T-helper 17 cell (primary cell): ENCODE data around the gene MEFV. TPM values are rescaled to one million over a fixed set of nuclear protein-coding genes. Genes with fewer than 3 reads are reported as not detected.

ENCODE experiments used
- ATAC-seq: fragments of 150-1000 bp; cut with Tn5 transposase; 2 replicates; pipeline ENCODE4 v1.10.0; 2021; ENCODE audit warnings: mild to moderate bottlenecking, moderate library complexity
- DNase-seq, 3 donors: peaks; one replicate each; pipeline versions ENCODE4 v3.0.0 to v3.0.0-alpha.2; 2020 to 2021
- H3K9me3 ChIP-seq: one replicate; pipeline ENCODE4 v1.7.0; 2013; ENCODE audit warnings: low read length, mild to moderate bottlenecking; ENCODE audit not compliant: control insufficient read depth, poor library complexity, severe bottlenecking
- H3K27ac Mint-ChIP-seq: one replicate; pipeline ENCODE4 v1.8.0; 2022; ENCODE audit warnings: mild to moderate bottlenecking, moderate library complexity, mixed read lengths
- H3K27me3 Mint-ChIP-seq: one replicate; pipeline ENCODE4 v1.8.0; 2022; ENCODE audit warnings: mixed read lengths
- H3K36me3 Mint-ChIP-seq: one replicate; pipeline ENCODE4 v1.8.0; 2022; ENCODE audit warnings: low read depth, mixed read lengths
- H3K4me1 Mint-ChIP-seq: one replicate; pipeline ENCODE4 v1.8.0; 2022; ENCODE audit warnings: mild to moderate bottlenecking, mixed read lengths
- H3K4me3 Mint-ChIP-seq: one replicate; pipeline ENCODE4 v1.8.0; 2022; ENCODE audit warnings: mild to moderate bottlenecking, moderate library complexity, mixed read lengths
- total RNA-seq, 4 donors: library from RNA in 2 of 4; stranded (reverse) in 2 of 4; gene quantifications; one replicate each; pipeline ENCODE4 v1.2.3 and lab custom pipeline; 2022 to 2026

Gene MEFV
- total RNA-seq, 2 donors from 2014 or later, result 0.81 to 2.2 TPM

GRCh38 chr16:3259836-3260235 is 3.4 kb upstream of the MEFV start:
- ATAC-seq (no peak), DNase-seq (no peak)
- H3K9me3 ChIP-seq, result no peaks in the 10 kb centered on the region
- Mint-ChIP-seq H3K27me3 (no peaks in the 10 kb centered on the region), H3K4me3 (no peak overlapping the region), H3K36me3 (no peaks in the 10 kb centered on the region), H3K27ac (no peak overlapping the region), H3K4me1 (peaks cover 12% of the 10 kb centered on the region)

DNA sequence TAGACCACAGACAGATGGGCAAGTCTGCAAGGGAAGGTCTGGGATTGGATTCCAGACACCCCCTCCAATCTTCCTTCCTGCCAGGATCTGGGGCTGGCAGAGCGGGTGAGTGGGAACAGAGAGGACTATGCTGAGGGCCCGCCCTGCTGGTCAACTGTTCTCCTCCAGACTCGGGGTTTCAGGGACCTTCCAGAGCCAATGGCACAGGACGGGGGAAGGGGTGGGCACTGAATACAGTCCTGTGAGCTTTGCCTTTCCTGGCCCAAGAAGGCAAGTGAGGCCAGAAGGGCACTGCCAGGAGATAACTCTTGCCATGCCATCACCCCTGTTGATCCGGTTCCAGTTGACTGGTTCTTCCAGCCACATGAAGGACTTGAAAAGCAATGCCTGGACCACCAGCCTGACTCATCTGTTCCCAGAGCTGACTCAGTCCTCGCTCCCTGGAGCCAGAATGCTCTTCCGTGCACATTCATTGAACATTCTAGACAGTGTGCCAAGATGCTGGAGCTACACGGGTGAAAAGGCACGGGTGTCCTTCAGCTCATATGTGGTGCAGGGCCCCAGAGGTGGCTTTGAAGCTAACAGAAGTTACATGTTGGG is 533 bp upstream of the MEFV start:
- Mint-ChIP-seq H3K27me3 (no peaks in the 10 kb centered on the region), H3K4me3 (no peak overlapping the region), H3K36me3 (no peaks in the 10 kb centered on the region), H3K4me1 (peaks cover 3% of the 10 kb centered on the region), H3K27ac (no peak overlapping the region)
- no peak for DNase-seq
- no peaks in the 10 kb centered on the region for H3K9me3 ChIP-seq
- ATAC-seq, result no peak

GRCh38 chr16:3254309-3254708 is 2.1 kb downstream of the MEFV start:
- Mint-ChIP-seq H3K4me1 (peaks cover 2% of the 10 kb centered on the region), H3K27me3 (peaks cover 5% of the 10 kb centered on the region), H3K27ac (no peak overlapping the region), H3K4me3 (no peak overlapping the region), H3K36me3 (no peaks in the 10 kb centered on the region)
- DNase-seq, result no peak
- H3K9me3 ChIP-seq, result no peaks in the 10 kb centered on the region
- ATAC-seq, result no peak

- ATAC-seq, result no peak
Observed at GRCh38 chr16:3252967-3253366, 3.5 kb downstream of the MEFV start.

GRCh38 chr16:3249451-3249850 is 7.0 kb downstream of the MEFV start:
- Mint-ChIP-seq H3K27ac (no peak overlapping the region), H3K4me3 (peak overlapping the region; percentile 19), H3K27me3 (peaks cover 15% of the 10 kb centered on the region), H3K36me3 (no peaks in the 10 kb centered on the region), H3K4me1 (peaks cover 2% of the 10 kb centered on the region)
- H3K9me3 ChIP-seq, result no peaks in the 10 kb centered on the region
- no peak for DNase-seq
- no peak for ATAC-seq

More at GRCh38 chr16:3252967-3253366, 3.5 kb downstream of the MEFV start:
- Mint-ChIP-seq H3K36me3 (no peaks in the 10 kb centered on the region), H3K27me3 (peaks cover 5% of the 10 kb centered on the region), H3K27ac (no peak overlapping the region), H3K4me3 (no peak overlapping the region), H3K4me1 (peaks cover 2% of the 10 kb centered on the region)
- no peaks in the 10 kb centered on the region for H3K9me3 ChIP-seq
- no peak for DNase-seq

DNA sequence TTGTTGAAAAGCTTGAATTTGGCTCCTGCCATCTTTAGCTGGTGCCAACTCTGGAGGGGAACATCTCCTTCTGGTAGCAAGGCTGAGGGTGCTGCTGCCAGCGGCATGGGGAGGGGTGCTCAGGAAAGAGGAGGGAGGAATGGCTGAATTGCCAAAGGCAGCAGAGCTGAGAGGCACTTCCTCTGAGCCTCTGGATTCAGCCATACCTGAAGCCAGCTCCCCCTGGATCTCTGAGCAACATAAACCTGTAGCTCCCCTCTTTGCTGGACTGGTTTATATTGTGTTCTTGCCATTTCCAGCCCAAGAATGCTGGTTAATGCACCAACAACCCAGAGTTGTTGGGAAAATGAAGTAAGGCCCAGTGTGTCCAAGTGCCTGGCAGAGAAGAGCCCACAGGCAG is 7.4 kb downstream of the MEFV start:
- DNase-seq (no peak), ATAC-seq (no peak)
- no peak overlapping the region for H3K27ac Mint-ChIP-seq
- peaks cover 19% of the 10 kb centered on the region for H3K27me3 Mint-ChIP-seq
- H3K4me3 Mint-ChIP-seq, result no peak overlapping the region
- H3K9me3 ChIP-seq, result no peaks in the 10 kb centered on the region
- H3K4me1 Mint-ChIP-seq, result peaks cover 2% of the 10 kb centered on the region
- no peaks in the 10 kb centered on the region for H3K36me3 Mint-ChIP-seq

GRCh38 chr16:3248596-3248995 is 7.8 kb downstream of the MEFV start:
- no peak for ATAC-seq
- no peaks in the 10 kb centered on the region for H3K9me3 ChIP-seq
- Mint-ChIP-seq H3K4me1 (peaks cover 2% of the 10 kb centered on the region), H3K4me3 (no peak overlapping the region), H3K27ac (no peak overlapping the region), H3K36me3 (no peaks in the 10 kb centered on the region), H3K27me3 (peaks cover 24% of the 10 kb centered on the region)
- no peak for DNase-seq

DNA sequence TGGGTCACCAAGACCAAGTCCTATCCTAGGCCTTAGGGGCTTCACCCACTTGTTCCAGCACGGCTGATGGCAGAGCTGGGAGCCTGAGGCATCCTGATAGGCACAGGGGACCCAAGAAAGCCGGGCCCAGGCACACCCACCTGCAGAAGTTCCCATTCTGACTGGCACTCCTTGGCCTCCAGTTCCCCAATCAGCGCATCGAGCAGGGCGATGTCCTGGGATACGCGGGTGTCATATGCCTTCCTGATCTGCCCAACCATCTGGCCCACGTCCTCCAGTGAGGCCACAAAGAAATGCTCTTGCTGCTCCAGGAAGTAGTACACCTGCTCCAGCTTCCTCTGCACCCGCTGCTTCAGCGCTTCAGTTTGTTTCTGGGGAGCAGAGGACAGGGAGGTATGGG is 9.6 kb downstream of the MEFV start:
- no peaks in the 10 kb centered on the region for H3K9me3 ChIP-seq
- ATAC-seq (no peak), DNase-seq (no peak)
- Mint-ChIP-seq H3K27me3 (peaks cover 34% of the 10 kb centered on the region), H3K4me3 (no peak overlapping the region), H3K36me3 (no peaks in the 10 kb centered on the region), H3K27ac (no peak overlapping the region), H3K4me1 (peaks cover 2% of the 10 kb centered on the region)

GRCh38 chr16:3246002-3246401 is 10.4 kb downstream of the MEFV start:
- H3K27ac Mint-ChIP-seq, result no peak overlapping the region
- H3K4me3 Mint-ChIP-seq, result no peak overlapping the region
- peaks cover under 1% of the 10 kb centered on the region for H3K4me1 Mint-ChIP-seq
- no peaks in the 10 kb centered on the region for H3K36me3 Mint-ChIP-seq
- no peak for DNase-seq
- H3K27me3 Mint-ChIP-seq, result peaks cover 32% of the 10 kb centered on the region
- no peak for ATAC-seq
- no peaks in the 10 kb centered on the region for H3K9me3 ChIP-seq

DNA sequence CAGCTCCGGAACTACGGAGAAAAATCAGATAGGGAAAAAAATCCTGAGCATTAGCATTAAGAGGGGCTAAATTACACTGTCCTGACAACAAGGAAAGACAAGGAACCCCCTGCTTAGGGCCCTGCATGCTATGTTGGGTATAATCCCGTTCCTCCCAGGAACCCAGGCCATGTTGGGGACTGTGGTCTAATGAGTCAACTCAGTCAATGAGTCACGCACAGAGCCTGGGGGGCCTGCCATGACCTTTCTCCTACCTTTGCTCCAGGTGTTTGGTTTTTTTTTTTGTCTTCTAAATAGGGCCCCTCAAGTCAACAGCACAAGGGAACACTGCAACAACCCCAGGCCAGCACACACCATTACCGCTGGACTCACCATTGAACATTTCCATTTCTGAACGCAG is 12.6 kb downstream of the MEFV start:
- Mint-ChIP-seq H3K36me3 (no peaks in the 10 kb centered on the region), H3K27me3 (peaks cover 34% of the 10 kb centered on the region), H3K27ac (no peak overlapping the region), H3K4me3 (no peak overlapping the region), H3K4me1 (no peaks in the 10 kb centered on the region)
- ATAC-seq (no peak), DNase-seq (no peak)
- H3K9me3 ChIP-seq, result no peaks in the 10 kb centered on the region

DNA sequence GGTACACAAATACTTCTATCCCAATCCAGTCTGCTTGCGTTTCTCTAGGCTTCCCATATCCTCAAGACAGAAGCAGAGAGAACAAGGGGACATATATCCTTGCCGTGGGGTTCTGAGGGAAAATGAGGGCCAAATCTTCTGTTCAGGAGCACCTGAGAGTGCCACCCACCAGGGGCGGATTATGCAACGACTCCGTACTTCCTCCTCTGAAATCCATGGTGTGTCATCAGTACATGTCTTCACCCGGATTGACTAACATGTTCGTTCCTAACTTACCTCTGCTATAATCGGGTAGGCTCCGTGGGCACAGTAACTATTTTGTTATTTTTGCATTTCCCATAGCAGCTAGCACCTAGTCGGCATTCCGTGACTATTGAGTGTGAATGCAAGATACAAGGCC is 13.7 kb downstream of the MEFV start:
- Mint-ChIP-seq H3K4me1 (no peaks in the 10 kb centered on the region), H3K27ac (no peak overlapping the region), H3K36me3 (no peaks in the 10 kb centered on the region), H3K27me3 (peaks cover 34% of the 10 kb centered on the region), H3K4me3 (no peak overlapping the region)
- H3K9me3 ChIP-seq, result no peaks in the 10 kb centered on the region
- no peak for ATAC-seq
- DNase-seq, result no peak

DNA sequence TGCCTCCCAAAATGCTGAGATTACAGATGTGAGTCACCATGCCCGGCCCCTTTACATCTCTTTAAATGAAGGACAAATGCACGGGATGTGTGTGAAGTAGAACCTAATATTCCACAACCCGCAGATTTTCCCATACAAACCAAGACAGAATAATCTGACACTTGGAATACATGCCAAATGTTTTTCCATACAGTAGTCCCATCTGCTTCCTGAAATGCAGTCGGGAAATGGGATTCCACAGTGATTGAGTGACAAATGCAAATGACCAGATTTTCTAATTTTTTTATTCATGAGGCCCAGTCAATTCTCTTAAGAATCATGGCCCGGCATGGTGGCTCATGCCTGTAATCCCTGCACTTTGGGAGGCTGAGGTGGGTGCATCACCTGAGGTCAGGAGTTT is 14.7 kb downstream of the MEFV start:
- Mint-ChIP-seq H3K4me1 (no peaks in the 10 kb centered on the region), H3K27me3 (peaks cover 34% of the 10 kb centered on the region), H3K27ac (no peak overlapping the region), H3K36me3 (no peaks in the 10 kb centered on the region), H3K4me3 (no peak overlapping the region)
- ATAC-seq (no peak), DNase-seq (no peak)
- H3K9me3 ChIP-seq, result no peaks in the 10 kb centered on the region

DNA sequence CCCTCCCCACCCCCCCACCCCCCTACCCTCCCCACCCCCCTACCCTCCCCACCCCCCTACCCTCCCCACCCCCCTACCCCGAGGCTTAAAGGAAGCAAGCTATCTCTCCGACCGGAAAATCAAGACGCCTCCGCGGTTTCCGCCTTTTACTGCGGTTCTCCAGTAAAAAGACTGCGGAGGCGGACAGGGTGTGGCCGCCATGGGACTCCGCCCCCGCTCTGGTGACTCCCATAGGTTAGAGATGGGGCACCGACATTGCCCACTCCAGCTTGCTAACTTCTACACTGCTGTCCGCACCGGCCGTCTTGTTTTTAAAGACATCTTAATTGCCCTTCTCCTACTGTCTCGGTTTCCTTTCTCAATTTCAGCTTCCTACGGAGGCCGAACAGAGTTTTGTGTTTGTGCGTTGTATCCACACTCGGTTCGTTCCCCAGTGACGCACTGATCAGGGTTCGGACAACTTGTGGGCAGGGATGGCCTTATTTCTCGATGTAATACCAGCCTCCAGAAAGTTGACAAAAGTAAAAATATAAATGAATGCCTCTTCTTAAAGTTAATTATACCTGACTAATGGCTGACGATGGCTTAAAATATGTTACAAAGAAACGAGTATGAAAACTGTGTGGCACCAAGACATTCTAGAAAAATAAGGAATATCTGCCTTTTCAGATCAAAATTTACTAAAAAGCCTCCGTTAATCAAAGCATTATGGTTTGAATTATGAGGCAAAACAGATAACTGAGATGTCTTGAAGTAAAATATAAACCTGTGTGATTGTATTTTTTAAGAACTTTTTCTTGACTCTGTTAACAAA is 20.4 kb downstream of the MEFV start:
- Mint-ChIP-seq H3K27ac (peak overlapping the region; percentile 86), H3K27me3 (peaks cover 5% of the 10 kb centered on the region), H3K4me1 (peaks cover 17% of the 10 kb centered on the region), H3K4me3 (peak overlapping the region; percentile 69), H3K36me3 (peaks cover 10% of the 10 kb centered on the region)
- H3K9me3 ChIP-seq, result no peaks in the 10 kb centered on the region
- peak; percentile 28 to 52 (median 42) for DNase-seq
- ATAC-seq, result peak; percentile 16
